A549 (cell line): ENCODE results near the gene KLHL30. TPM values are rescaled to one million over a fixed set of nuclear protein-coding genes. Genes with fewer than 3 reads are reported as not detected.

Source experiments
- ATAC-seq, 2 experiments: fragments of 200-7000 bp in 1 of 2; fragments of >200 bp in 1 of 2; cut with Nextera tagmentation in 1 of 2; cut with Tn5 transposase in 1 of 2; 3 replicates each; pipeline versions ENCODE4 v1.8.0 to v1.9.1; 2018 to 2020; ENCODE audit warnings: mild to moderate bottlenecking in 1 of 2, moderate library complexity in 1 of 2
- CTCF ChIA-PET: fragments of 300-600 bp; sonication (Branson Sonifier 250); formaldehyde crosslinking; extraction: SDS; loops from one replicate; lab custom pipeline; 2021; ENCODE audit warnings: antibody characterized with exemption, inconsistent platforms; lab: Yijun Ruan, JAX
- POLR2A ChIA-PET: fragments of 350-600 bp; formaldehyde crosslinking; extraction: SDS; loops from one replicate; lab custom pipeline; 2021; ENCODE audit warnings: antibody characterized with exemption, inconsistent platforms; lab: Yijun Ruan, JAX
- DNase-seq, 2 experiments: peaks; one replicate each; pipeline versions ENCODE4 v3.0.0 to v3.0.0-alpha.2; 2011 to 2016; ENCODE audit warnings: low read depth in 1 of 2, low spot score in 1 of 2
- FAIRE-seq: peaks from 2 replicates; lab custom pipeline; 2011; peaks lifted over from hg19 to GRCh38; lab: Jason Lieb, UNC
- H3K27ac ChIP-seq, 2 experiments: fragments of >200 bp; sonication (Bioruptor Twin); formaldehyde crosslinking; 3 replicates each; pipeline ENCODE4 v1.5.1; 2016 to 2017
- H3K4me1 ChIP-seq: fragments of >200 bp; sonication (Bioruptor Twin); formaldehyde crosslinking; 3 replicates; pipeline ENCODE4 v1.6.1; 2016
- H3K4me2 ChIP-seq: fragments of >200 bp; sonication (Bioruptor Twin); formaldehyde crosslinking; 3 replicates; pipeline ENCODE4 v1.6.1; 2016
- H3K4me3 ChIP-seq: fragments of >200 bp; sonication (Bioruptor Twin); formaldehyde crosslinking; 3 replicates; pipeline ENCODE4 v1.5.1; 2016
- H3K9me3 ChIP-seq: fragments of >200 bp; sonication (Bioruptor Twin); formaldehyde crosslinking; 3 replicates; pipeline ENCODE4 v1.6.1; 2016
- BHLHE40 ChIP-seq: IDR thresholded peaks from 2 replicates; pipeline ENCODE4 v1.6.1; 2012; ENCODE audit warnings: low read depth, low read length, inconsistent platforms
- CBX2 ChIP-seq: fragments of 200-600 bp; sonication (generic); IDR thresholded peaks from 2 replicates; pipeline ENCODE4 v1.6.1; 2016; ENCODE audit warnings: low read depth, mild to moderate bottlenecking, borderline replicate concordance
- CBX8 ChIP-seq: fragments of 200-600 bp; sonication (generic); IDR thresholded peaks from 2 replicates; pipeline ENCODE4 v1.6.1; 2016
- CHD2 ChIP-seq: fragments of 150-350 bp; IDR thresholded peaks from 2 replicates; pipeline ENCODE4 v1.6.1; 2014; ENCODE audit warnings: low read length; ENCODE audit not compliant: partially characterized antibody
- CHD4 ChIP-seq: fragments of 200-600 bp; sonication (generic); IDR thresholded peaks from 2 replicates; pipeline ENCODE4 v1.6.1; 2016; ENCODE audit warnings: antibody characterized with exemption, mild to moderate bottlenecking, borderline replicate concordance
- EHF ChIP-seq: fragments of 250-450 bp; sonication (Bioruptor Pico); IDR thresholded peaks from 2 replicates; pipeline ENCODE4 v1.5.0; 2020; ENCODE audit warnings: mild to moderate bottlenecking
- ESRRA ChIP-seq: fragments of 150-350 bp; IDR thresholded peaks from 2 replicates; pipeline ENCODE4 v1.6.1; 2014; ENCODE audit warnings: mild to moderate bottlenecking, low read length, borderline replicate concordance
- FOSB ChIP-seq: fragments of 250-450 bp; sonication (Bioruptor Pico); IDR thresholded peaks from 2 replicates; pipeline ENCODE4 v1.5.0; 2020; ENCODE audit warnings: mild to moderate bottlenecking, moderate library complexity
- HDAC2 ChIP-seq: fragments of 200-600 bp; sonication (generic); IDR thresholded peaks from 2 replicates; pipeline ENCODE4 v1.6.1; 2016
- JUN ChIP-seq, 2 experiments: fragments of >200 bp; sonication (Bioruptor Twin); formaldehyde crosslinking; IDR thresholded peaks; 2 replicates in 1 of 2; 3 replicates in 1 of 2; pipeline ENCODE4 v1.6.1; 2016 to 2017
- KDM1A ChIP-seq: fragments of 200-600 bp; sonication (generic); IDR thresholded peaks from 2 replicates; pipeline ENCODE4 v1.6.1; 2016; ENCODE audit warnings: low read depth, mild to moderate bottlenecking
- MAFK ChIP-seq: fragments of 450-650 bp; IDR thresholded peaks from 2 replicates; pipeline ENCODE4 v1.6.1; 2014; ENCODE audit not compliant: partially characterized antibody
- NR3C1 ChIP-seq: fragments of >200 bp; sonication (Bioruptor Twin); formaldehyde crosslinking; IDR thresholded peaks from 3 replicates; pipeline ENCODE4 v1.6.1; 2017
- POLR2A ChIP-seq: IDR thresholded peaks from 2 replicates; pipeline ENCODE4 v1.6.1; 2012; ENCODE audit warnings: mild to moderate bottlenecking, low read length
- RAD21 ChIP-seq, 2 experiments: fragments of >200 bp in 1 of 2; sonication (Bioruptor Twin) in 1 of 2; formaldehyde crosslinking in 1 of 2; IDR thresholded peaks in 1 of 2; conservative IDR thresholded peaks in 1 of 2; 2 replicates in 1 of 2; 3 replicates in 1 of 2; pipeline ENCODE4 v1.6.1; 2012 to 2018; ENCODE audit warnings: inconsistent platforms in 1 of 2
- RARB ChIP-seq: fragments of 250-450 bp; sonication (Bioruptor Pico); IDR thresholded peaks from 2 replicates; pipeline ENCODE4 v1.8.0; 2021; ENCODE audit warnings: mild to moderate bottlenecking, moderate library complexity
- SREBF2 ChIP-seq: fragments of 450-650 bp; IDR thresholded peaks from 2 replicates; pipeline ENCODE4 v1.6.1; 2014; ENCODE audit warnings: mild to moderate bottlenecking, moderate library complexity
- TP53 ChIP-seq: fragments of 250-450 bp; sonication (Bioruptor Pico); IDR thresholded peaks from 2 replicates; pipeline ENCODE4 v1.5.0; 2021; ENCODE audit warnings: mild to moderate bottlenecking, moderate library complexity
- ZC3H11A ChIP-seq: fragments of 450-650 bp; IDR thresholded peaks from 2 replicates; pipeline ENCODE4 v1.6.1; 2014; ENCODE audit warnings: antibody characterized with exemption, mild to moderate bottlenecking
- WGBS: methylation state at CpG from one replicate; pipeline ENCODE4 v1.1.6; 2017; ENCODE audit errors: missing lambda C conversion rate; 5-methylcytosine and 5-hydroxymethylcytosine counted together
- polyA plus RNA-seq, 4 experiments: library from polyadenylated mRNA; depleted of rRNA in 3 of 4; stranded (reverse); fragments of >200 nt; fragmentation: RNase III in 1 of 4; extraction: RNeasy Plus Mini Kit Qiagen cat#74134 plus additional on column Dnase treatment in 1 of 4; gene quantifications; 2 replicates in 3 of 4; 3 replicates in 1 of 4; pipeline ENCODE4 v1.2.3, GENCODE V29; 2011 to 2017
- TF ChIP-seq, protein P1 (sequence below): fragments of 250-450 bp; sonication (Bioruptor Pico); IDR thresholded peaks from 2 replicates; pipeline ENCODE4 v1.5.0; 2021; ENCODE audit warnings: mild to moderate bottlenecking, moderate library complexity, borderline replicate concordance
- TF ChIP-seq, protein P2 (sequence below): fragments of 150-350 bp; IDR thresholded peaks from 2 replicates; pipeline ENCODE4 v1.6.1; 2014; ENCODE audit warnings: low read depth, mild to moderate bottlenecking, low read length
- TF ChIP-seq, protein P3 (sequence below): fragments of 250-450 bp; sonication (Bioruptor Pico); IDR thresholded peaks from 2 replicates; pipeline ENCODE4 v1.5.0; 2020; ENCODE audit warnings: low read depth, mild to moderate bottlenecking, moderate library complexity

Gene KLHL30
- polyA plus RNA-seq, 2 of the 4 experiments (the other 2 are of a cell fraction) = 0.04 TPM

DNA sequence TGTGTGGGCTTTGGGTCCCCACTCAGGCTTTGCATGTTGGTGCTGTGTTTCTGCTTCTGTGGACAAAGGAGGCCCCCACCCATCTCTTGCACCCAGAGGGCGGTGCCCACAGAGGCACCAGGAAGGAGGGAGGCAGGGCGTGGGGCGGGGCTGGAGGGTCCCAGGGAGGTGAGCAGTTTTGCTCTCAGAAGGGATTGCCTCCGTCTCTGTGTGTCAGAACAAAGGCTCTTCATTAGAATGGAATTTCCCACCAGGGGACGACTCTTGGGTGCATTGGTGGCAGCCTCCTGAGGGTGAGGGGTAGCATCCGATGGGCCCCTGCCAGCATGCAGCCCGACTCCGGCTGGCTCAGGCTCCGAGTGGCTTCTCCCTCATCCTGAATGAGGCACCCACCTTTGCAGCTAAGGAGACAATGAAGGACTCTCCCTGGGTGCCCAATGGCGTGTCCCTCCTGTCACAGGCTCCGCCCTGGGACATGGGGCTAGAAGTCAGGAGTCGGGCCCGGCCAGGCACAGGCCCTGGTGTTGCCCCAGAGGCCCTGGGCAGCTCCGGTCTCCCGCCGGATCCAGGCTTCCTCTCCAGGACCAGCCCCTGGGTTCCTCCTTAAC, 13.3 kb downstream of the KLHL30 start:
- WGBS = 79% methylated on average over 12 of the region's 16 CpGs
- no peaks in the 10 kb centered on the region for H3K9me3 ChIP-seq
- ChIA-PET CTCF (interaction anchor here (0.6 to 2.9 kb wide), 4 partner anchors 13 to 294 kb away, joined by 3 to 13 read pairs (median 4); partner anchors contain the start of gene KLHL30), POLR2A (no interaction called here)
- ATAC-seq = no peak; a peak in 1 of 6 replicates
- FAIRE-seq = no peak
- DNase-seq = no peak
- H3K4me1 ChIP-seq = no peaks in the 10 kb centered on the region
- H3K4me3 ChIP-seq = no peak overlapping the region
- no peak overlapping the region for H3K4me2 ChIP-seq
- TF ChIP-seq ZC3H11A (no peak), CHD4 (no peak), KDM1A (no peak), NR3C1 (no peak), FOSB (CRISPR knock-in tag) (no peak), TP53 (CRISPR knock-in tag) (no peak), POLR2A (no peak)
- H3K27ac ChIP-seq = no peak overlapping the region

DNA sequence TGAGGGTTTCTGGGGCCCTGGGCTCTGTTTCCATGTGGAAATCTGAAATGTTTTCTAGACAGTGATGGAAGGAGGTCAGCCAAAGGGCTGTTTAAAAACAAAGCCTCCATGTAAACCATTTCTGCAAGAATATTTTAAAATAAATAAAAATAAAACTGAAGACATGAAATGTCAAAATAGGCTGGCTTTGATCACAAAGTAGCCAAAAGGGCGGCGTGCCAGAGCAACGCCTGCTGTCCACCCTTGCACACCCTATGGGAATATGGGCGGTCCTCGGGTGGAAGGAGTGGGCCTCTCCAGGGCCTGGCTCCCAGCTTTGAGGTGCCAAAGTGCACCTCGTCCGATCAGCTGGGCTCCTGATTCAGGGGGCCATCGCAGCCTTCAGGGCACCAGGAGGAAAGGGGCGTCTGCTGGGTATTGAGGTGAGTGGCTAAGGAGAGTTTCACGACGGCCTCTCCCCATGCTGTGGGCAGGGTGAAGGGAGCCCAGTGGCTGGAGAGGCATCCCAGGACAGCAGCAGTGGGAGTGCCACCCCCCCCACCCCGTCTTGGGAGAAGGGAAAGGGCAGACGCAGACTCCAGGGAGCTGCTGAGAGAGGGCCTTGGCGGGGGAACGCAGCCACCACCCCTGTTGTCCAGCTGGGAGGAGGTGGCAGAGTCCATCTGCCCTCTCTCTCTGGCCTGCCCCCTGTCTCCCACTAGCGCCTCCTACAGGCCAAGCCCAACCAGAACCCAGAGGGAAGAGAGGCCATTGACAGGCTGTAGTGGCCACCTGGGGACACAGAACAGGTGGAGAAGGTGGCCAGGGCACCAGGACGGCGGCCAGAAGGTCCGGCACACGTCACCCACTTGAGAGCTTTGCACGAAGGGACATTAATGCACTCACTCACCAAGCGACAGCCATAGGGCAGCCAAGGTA, 14.6 kb downstream of the KLHL30 start:
- H3K4me3 ChIP-seq = no peak overlapping the region
- 67% methylated on average over 21 of the region's 22 CpGs for WGBS
- H3K4me2 ChIP-seq = no peak overlapping the region
- no peak for TF ChIP-seq RAD21 (conservative IDR thresholded peaks at IDR 0.05 in 1 of 2, IDR thresholded peaks at IDR 0.05 in 1 of 2)
- TF ChIP-seq HDAC2 = no peak
- no peak overlapping the region for H3K27ac ChIP-seq
- no peaks in the 10 kb centered on the region for H3K9me3 ChIP-seq
- ChIA-PET POLR2A (no interaction called here), CTCF (interaction anchor here (0.9 to 2.9 kb wide), 5 partner anchors 10 to 295 kb away, joined by 3 to 13 read pairs (median 3); partner anchors contain the start of gene KLHL30)
- DNase-seq = no peak
- no peaks in the 10 kb centered on the region for H3K4me1 ChIP-seq
- no peak for ATAC-seq
- no peak for FAIRE-seq

DNA sequence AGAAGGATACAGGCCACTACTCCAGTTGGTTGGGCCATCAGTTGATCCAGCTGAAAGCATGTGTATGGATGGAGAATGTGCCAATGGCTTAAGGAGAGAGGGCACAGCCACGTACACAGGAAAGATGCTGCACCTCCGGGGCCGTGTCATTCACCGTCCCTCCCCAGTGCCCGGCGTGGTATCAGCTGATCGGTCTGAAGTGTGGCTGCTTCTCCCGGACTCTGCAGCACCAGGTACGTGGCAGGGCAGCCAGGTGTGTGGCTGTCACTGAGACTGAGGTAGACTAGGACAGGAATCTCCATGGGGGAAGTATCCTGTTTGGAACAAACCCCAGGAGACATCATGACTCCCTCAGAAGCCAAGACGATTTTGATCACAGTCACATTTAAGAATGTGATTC, 16.1 kb downstream of the KLHL30 start:
- Histone ChIP-seq H3K4me3 (no peak overlapping the region), H3K9me3 (no peaks in the 10 kb centered on the region), H3K4me1 (peaks cover 3% of the 10 kb centered on the region; the same call in 2 of the 3 replicates), H3K4me2 (no peak overlapping the region), H3K27ac (no peak overlapping the region)
- TF ChIP-seq ESRRA (no peak), CBX8 (no peak), BHLHE40 (no peak), JUN (IDR thresholded peaks at IDR 0.05) (no peak), RARB (CRISPR knock-in tag) (no peak), POLR2A (no peak), SREBF2 (no peak), CBX2 (no peak), RAD21 (conservative IDR thresholded peaks at IDR 0.05 in 1 of 2, IDR thresholded peaks at IDR 0.05 in 1 of 2) (no peak), CHD4 (no peak), CHD2 (no peak), MAFK (no peak), EHF (no peak), HDAC2 (no peak)
- TF ChIP-seq, protein P1, sequence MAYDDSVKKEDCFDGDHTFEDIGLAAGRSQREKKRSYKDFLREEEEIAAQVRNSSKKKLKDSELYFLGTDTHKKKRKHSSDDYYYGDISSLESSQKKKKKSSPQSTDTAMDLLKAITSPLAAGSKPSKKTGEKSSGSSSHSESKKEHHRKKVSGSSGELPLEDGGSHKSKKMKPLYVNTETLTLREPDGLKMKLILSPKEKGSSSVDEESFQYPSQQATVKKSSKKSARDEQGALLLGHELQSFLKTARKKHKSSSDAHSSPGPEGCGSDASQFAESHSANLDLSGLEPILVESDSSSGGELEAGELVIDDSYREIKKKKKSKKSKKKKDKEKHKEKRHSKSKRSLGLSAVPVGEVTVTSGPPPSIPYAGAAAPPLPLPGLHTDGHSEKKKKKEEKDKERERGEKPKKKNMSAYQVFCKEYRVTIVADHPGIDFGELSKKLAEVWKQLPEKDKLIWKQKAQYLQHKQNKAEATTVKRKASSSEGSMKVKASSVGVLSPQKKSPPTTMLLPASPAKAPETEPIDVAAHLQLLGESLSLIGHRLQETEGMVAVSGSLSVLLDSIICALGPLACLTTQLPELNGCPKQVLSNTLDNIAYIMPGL (CRISPR knock-in tag) = no peak
- TF ChIP-seq, protein P2, sequence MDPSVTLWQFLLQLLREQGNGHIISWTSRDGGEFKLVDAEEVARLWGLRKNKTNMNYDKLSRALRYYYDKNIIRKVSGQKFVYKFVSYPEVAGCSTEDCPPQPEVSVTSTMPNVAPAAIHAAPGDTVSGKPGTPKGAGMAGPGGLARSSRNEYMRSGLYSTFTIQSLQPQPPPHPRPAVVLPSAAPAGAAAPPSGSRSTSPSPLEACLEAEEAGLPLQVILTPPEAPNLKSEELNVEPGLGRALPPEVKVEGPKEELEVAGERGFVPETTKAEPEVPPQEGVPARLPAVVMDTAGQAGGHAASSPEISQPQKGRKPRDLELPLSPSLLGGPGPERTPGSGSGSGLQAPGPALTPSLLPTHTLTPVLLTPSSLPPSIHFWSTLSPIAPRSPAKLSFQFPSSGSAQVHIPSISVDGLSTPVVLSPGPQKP = no peak
- TF ChIP-seq, protein P3, sequence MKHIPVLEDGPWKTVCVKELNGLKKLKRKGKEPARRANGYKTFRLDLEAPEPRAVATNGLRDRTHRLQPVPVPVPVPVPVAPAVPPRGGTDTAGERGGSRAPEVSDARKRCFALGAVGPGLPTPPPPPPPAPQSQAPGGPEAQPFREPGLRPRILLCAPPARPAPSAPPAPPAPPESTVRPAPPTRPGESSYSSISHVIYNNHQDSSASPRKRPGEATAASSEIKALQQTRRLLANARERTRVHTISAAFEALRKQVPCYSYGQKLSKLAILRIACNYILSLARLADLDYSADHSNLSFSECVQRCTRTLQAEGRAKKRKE (CRISPR knock-in tag) = no peak
- ATAC-seq (no peak), DNase-seq (no peak), FAIRE-seq (no peak)
- ChIA-PET CTCF (no interaction called here), POLR2A (no interaction called here)
- WGBS = 84% methylated on average over 10 of the region's 10 CpGs
